Erythroblast (primary cell): Measurements from ENCODE around the gene ZNF574.

ENCODE experiments used
- GATA1 ChIP-seq: IDR thresholded peaks from 2 replicates; pipeline ENCODE4 v1.6.1; 2011; ENCODE audit warnings: low read depth, mild to moderate bottlenecking, control low read depth, low read length, moderate library complexity
- POLR2A ChIP-seq: IDR thresholded peaks from 2 replicates; pipeline ENCODE4 v1.6.1; 2011; ENCODE audit warnings: mild to moderate bottlenecking, low read length

DNA sequence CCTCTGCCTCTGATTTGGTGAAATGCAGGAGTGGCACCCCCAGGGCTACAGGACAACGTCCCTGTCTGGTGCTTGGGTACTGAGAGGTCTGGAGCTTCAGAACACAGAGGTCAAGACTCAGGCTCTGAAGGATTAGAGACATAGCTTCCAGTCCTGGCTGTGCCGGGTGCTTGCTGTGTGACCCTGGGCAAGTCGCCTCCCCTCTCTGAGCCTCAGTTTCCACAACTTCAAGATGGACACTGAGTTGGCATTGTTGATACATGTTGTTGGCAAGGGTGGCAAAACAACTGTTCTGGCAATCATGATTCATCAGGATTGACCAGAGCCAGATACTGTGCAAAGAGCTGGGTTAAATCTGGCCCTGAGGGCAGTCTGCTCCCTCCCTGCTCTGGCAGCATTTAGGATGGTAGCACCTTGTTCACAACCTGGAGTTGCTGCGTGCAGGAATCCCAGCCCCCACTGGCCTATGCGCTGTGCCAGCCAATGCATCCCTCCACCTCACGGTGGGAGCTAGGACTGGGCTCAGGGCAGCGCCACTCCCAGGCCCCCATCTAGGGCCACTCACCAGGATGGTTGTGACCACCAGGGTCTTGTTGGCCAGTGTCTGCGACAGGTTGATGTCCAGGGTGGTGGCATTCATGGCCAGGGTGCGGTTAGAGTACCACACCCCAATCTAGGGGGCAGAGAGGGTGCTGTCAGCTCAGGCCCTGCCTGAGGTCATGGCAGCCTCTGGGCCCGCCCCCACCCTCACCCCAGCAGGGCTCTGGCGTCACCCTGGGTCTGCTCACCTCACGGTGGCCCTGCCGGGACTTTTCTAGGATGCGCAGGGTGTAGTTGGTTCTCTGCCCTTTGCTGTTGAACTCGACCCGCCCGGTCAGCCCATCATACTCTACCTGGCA lies 22.7 kb upstream of the ZNF574 start:
- TF ChIP-seq POLR2A, result no peak
- TF ChIP-seq GATA1, result no peak
